CD4-positive, CD25-positive, alpha-beta regulatory T cell (primary cell): ENCODE data around the gene CEACAM16. TPM values are rescaled to one million over a fixed set of nuclear protein-coding genes. Genes with fewer than 3 reads are reported as not detected.

Source experiments
- ATAC-seq, 2 donors: fragments of 150-1000 bp; cut with Tn5 transposase; one replicate each; pipeline ENCODE4 v1.10.0; 2021; ENCODE audit warnings: low read depth in 2 of 2, moderate number of reproducible peaks in 2 of 2, moderate library complexity in 1 of 2
- DNase-seq, 3 donors: peaks; one replicate each; pipeline versions ENCODE4 v3.0.0 to v3.0.0-alpha.2; 2012 to 2022; ENCODE audit warnings: mixed read lengths in 1 of 3
- H3K27ac ChIP-seq: one replicate; pipeline ENCODE4 v1.7.0; 2013; ENCODE audit warnings: mild to moderate bottlenecking, low read length; ENCODE audit not compliant: insufficient read depth, poor library complexity, severe bottlenecking
- H3K27me3 ChIP-seq: one replicate; pipeline ENCODE4 v1.7.0; 2013; ENCODE audit warnings: low read length; ENCODE audit not compliant: control insufficient read depth, insufficient read depth
- H3K36me3 ChIP-seq: one replicate; pipeline ENCODE4 v1.7.0; 2013; ENCODE audit warnings: mild to moderate bottlenecking, low read length, moderate library complexity; ENCODE audit not compliant: control insufficient read depth, insufficient read depth
- H3K4me1 ChIP-seq: 2 replicates; pipeline ENCODE4 v1.7.0; 2013; ENCODE audit warnings: mild to moderate bottlenecking, low read length; ENCODE audit not compliant: insufficient read depth, control insufficient read depth, poor library complexity, severe bottlenecking
- H3K4me3 ChIP-seq: one replicate; pipeline ENCODE4 v1.7.0; 2013; ENCODE audit warnings: low read depth, mild to moderate bottlenecking, low read length, moderate library complexity
- H3K9me3 ChIP-seq, 2 experiments: 1 replicate in 1 of 2; 2 replicates in 1 of 2; pipeline ENCODE4 v1.7.0; 2013; ENCODE audit warnings: low read length in 2 of 2, mild to moderate bottlenecking in 1 of 2, moderate library complexity in 1 of 2; ENCODE audit not compliant: control insufficient read depth in 2 of 2
- H3K27ac Mint-ChIP-seq, 3 donors: one replicate each; pipeline ENCODE4 v1.8.0; 2020 to 2022; ENCODE audit warnings: mild to moderate bottlenecking in 3 of 3, mixed read lengths in 3 of 3, moderate library complexity in 2 of 3
- H3K27me3 Mint-ChIP-seq: one replicate; pipeline ENCODE4 v1.8.0; 2022; ENCODE audit warnings: mild to moderate bottlenecking, mixed read lengths
- H3K36me3 Mint-ChIP-seq: one replicate; pipeline ENCODE4 v1.8.0; 2020; ENCODE audit warnings: mixed read lengths
- H3K4me1 Mint-ChIP-seq, 4 donors: one replicate each; pipeline ENCODE4 v1.8.0; 2020 to 2022; ENCODE audit warnings: mixed read lengths in 4 of 4, mild to moderate bottlenecking in 1 of 4
- H3K4me3 Mint-ChIP-seq, 4 donors: one replicate each; pipeline ENCODE4 v1.8.0; 2020 to 2022; ENCODE audit warnings: mild to moderate bottlenecking in 4 of 4, mixed read lengths in 4 of 4, moderate library complexity in 3 of 4
- H3K9me3 Mint-ChIP-seq, 7 donors: one replicate each; pipeline ENCODE4 v1.8.0; 2020 to 2022; ENCODE audit warnings: mixed read lengths in 7 of 7, mild to moderate bottlenecking in 3 of 7, moderate library complexity in 2 of 7
- polyA plus RNA-seq, 4 donors: library from polyadenylated mRNA; unstranded; fragments of 300-500 nt; fragmentation: Illumina TruSeq; gene quantifications; one replicate each; pipeline ENCODE4 v1.2.3, GENCODE V29; 2021
- total RNA-seq: library from RNA; stranded (reverse); gene quantifications from one replicate; pipeline ENCODE4 v1.2.3, GENCODE V29; 2022

Gene CEACAM16, protein sequence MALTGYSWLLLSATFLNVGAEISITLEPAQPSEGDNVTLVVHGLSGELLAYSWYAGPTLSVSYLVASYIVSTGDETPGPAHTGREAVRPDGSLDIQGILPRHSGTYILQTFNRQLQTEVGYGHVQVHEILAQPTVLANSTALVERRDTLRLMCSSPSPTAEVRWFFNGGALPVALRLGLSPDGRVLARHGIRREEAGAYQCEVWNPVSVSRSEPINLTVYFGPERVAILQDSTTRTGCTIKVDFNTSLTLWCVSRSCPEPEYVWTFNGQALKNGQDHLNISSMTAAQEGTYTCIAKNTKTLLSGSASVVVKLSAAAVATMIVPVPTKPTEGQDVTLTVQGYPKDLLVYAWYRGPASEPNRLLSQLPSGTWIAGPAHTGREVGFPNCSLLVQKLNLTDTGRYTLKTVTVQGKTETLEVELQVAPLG
- total RNA-seq (not detected), polyA plus RNA-seq (not detected)

DNA sequence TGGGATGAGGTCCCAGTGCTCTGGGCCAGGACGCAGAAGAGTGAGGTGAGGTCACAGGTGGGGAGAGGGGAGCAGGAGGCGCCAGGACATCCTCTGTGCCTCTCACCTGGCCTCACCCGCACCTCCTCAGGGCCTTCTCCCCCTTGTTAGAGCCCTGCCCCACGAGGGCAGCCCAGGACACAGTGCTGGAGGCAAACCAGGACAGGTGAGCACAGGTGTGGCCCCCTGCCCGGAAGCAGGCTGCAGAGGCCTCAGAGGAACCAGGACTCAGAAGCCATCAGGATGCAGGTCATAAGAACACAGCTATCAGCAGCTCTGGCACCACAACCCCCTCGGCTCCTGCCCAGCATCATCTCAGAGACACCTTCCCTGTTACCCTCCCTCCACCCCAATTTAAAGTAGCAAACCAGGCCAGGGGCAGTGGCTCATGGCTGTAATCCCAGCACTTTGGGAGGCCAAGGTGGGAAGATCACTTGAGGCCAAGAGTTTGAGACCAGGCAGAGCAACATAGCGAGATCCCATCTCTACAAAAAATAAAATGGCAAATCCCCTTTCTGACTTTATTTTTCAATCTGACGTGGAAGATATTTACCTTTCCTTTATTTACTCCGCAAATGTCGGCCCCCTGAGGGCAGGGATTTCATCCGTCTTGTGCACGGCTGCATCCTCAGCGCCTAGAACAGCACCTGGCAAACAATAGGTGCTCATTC lies at the start of gene CEACAM16:
Gene CEACAM16 (plus strand): TSS at position 660 of the 710 bp plus-strand sequence. CDS start 2,306 bp downstream, outside the sequence.
- peak within 1 kb of the TSS in 2 of 3 donors; percentile 7 to 56 for H3K27ac Mint-ChIP-seq
- Histone ChIP-seq H3K4me3 (no peak within 1 kb of the TSS), H3K4me1 (no peaks in the 10 kb centered on the region), H3K9me3 (no peaks in the 10 kb centered on the region), H3K27me3 (no peaks in the 10 kb centered on the region), H3K36me3 (no peaks in the 10 kb centered on the region), H3K27ac (no peak within 1 kb of the TSS)
- ATAC-seq (no peak), DNase-seq (no peak)
- no peaks in the 10 kb centered on the region for H3K36me3 Mint-ChIP-seq
- no peaks in the 10 kb centered on the region for H3K9me3 Mint-ChIP-seq
- H3K4me1 Mint-ChIP-seq, result peaks cover 0 to 6% (median 2%) of the 10 kb centered on the region in 4 donors
- H3K27me3 Mint-ChIP-seq, result no peaks in the 10 kb centered on the region
- no peak within 1 kb of the TSS for H3K4me3 Mint-ChIP-seq

DNA sequence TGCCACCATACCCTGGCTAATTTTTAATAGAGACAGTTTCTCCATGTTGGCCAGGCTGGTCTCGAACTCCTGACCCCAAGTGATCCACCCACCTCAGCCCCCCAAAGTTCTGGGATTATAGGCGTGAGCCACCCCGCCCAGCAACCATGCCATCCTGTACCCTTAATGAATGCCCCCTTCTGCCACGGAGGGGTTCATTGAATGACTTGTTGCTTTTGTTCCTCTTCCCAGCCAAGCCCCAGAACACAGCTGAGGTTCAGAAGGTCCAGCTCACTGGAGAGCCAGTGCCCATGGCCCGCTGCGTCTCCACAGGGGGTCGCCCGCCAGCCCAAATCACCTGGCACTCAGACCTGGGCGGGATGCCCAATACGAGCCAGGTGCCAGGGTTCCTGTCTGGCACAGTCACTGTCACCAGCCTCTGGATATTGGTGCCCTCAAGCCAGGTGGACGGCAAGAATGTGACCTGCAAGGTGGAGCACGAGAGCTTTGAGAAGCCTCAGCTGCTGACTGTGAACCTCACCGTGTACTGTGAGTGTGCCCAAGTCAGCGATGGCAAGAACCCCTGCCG lies 49.3 kb upstream of the CEACAM16 start:
- H3K27me3 Mint-ChIP-seq, result peaks cover 4% of the 10 kb centered on the region
- Histone ChIP-seq H3K27me3 (peaks cover 2% of the 10 kb centered on the region), H3K36me3 (no peaks in the 10 kb centered on the region), H3K27ac (no peak overlapping the region), H3K9me3 (no peaks in the 10 kb centered on the region), H3K4me3 (no peak overlapping the region), H3K4me1 (no peaks in the 10 kb centered on the region)
- H3K27ac Mint-ChIP-seq, result no peak overlapping the region
- no peaks in the 10 kb centered on the region for H3K9me3 Mint-ChIP-seq
- ATAC-seq, result no peak
- no peaks in the 10 kb centered on the region for H3K36me3 Mint-ChIP-seq
- no peak overlapping the region for H3K4me3 Mint-ChIP-seq
- peaks cover 0 to 5% (median 5%) of the 10 kb centered on the region in 4 donors for H3K4me1 Mint-ChIP-seq
- DNase-seq, result no peak

DNA sequence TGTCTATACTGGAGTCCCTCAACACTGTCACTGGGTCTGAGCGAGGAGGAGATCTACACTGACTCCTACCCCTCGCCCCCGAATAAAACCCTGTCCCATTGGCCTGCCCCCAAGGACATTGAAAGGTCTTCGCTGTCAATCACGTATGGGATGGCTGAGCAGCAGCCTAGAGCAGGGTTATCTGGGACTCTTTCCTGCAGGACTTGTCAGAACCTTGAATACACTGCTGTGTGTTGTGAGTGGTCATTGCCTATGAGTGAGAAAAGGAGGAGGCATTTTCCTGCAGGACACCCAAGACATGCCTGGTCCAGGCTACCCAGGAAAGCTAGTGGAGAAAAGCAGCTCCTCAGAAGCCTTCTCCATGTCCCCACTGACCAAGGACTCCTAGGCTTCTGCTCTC lies 45.6 kb upstream of the CEACAM16 start:
- H3K4me1 Mint-ChIP-seq, result peaks cover 0 to 12% (median 6%) of the 10 kb centered on the region in 4 donors
- no peak for ATAC-seq
- no peaks in the 10 kb centered on the region for H3K36me3 ChIP-seq
- H3K27ac ChIP-seq, result no peak overlapping the region
- H3K27ac Mint-ChIP-seq, result no peak overlapping the region
- no peaks in the 10 kb centered on the region for H3K27me3 ChIP-seq
- peaks cover 0 to 2% (median 0%) of the 10 kb centered on the region in 7 donors for H3K9me3 Mint-ChIP-seq
- no peaks in the 10 kb centered on the region for H3K4me1 ChIP-seq
- H3K4me3 Mint-ChIP-seq, result no peak overlapping the region
- H3K9me3 ChIP-seq, result no peaks in the 10 kb centered on the region
- H3K27me3 Mint-ChIP-seq, result no peaks in the 10 kb centered on the region
- no peak overlapping the region for H3K4me3 ChIP-seq
- H3K36me3 Mint-ChIP-seq, result no peaks in the 10 kb centered on the region
- no peak for DNase-seq

DNA sequence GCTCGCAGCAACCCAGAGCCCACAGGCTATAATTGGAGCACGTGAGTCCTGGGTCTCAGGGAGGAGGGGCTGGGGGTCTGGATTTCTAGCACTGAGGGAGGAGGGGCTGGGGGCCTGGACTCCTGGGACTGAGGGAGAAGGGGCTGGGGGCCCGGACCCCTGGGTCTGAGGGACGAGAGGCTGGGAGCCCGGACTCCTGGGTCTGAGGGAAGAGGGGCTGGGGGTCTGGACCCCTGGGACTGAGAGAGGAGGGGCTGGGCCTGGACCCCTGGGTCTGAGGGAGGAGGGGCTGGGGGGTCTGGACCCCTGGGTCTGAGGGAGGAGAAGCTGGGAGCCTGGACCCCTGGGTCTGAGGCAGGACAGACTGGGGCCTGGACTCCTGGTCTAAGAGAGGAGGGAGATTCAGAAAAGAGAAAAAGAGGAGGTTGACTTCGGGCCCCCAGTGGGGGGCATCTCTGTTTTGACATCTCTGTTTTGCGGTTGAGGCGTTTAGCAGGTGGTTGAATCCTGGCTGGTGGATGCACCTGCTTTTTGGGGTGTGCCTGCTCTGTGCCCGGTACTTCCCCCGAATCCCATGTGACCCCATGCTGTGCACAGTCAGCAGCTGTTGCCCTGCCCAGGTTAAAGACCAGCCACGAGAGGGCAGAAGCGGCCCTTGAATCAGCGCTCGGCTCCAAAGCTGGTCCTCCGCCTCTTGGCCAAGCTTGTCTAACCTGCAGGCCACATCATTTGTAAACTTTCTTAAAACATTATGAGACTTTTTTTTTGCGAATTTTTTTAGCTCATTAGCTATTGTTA lies 44.8 kb upstream of the CEACAM16 start:
- peak; percentile 87 to 89 for ATAC-seq
- Mint-ChIP-seq H3K4me1 (peaks cover 0 to 12% (median 6%) of the 10 kb centered on the region in 4 donors), H3K27me3 (no peaks in the 10 kb centered on the region), H3K36me3 (no peaks in the 10 kb centered on the region), H3K4me3 (no peak overlapping the region), H3K27ac (peak overlapping the region in 2 of 3 donors; percentile 6 to 21), H3K9me3 (peaks cover 0 to 2% (median 0%) of the 10 kb centered on the region in 7 donors)
- Histone ChIP-seq H3K4me3 (no peak overlapping the region), H3K36me3 (no peaks in the 10 kb centered on the region), H3K27me3 (no peaks in the 10 kb centered on the region), H3K27ac (no peak overlapping the region), H3K9me3 (no peaks in the 10 kb centered on the region), H3K4me1 (no peaks in the 10 kb centered on the region)
- peak; percentile 35 to 85 (median 51) for DNase-seq

DNA sequence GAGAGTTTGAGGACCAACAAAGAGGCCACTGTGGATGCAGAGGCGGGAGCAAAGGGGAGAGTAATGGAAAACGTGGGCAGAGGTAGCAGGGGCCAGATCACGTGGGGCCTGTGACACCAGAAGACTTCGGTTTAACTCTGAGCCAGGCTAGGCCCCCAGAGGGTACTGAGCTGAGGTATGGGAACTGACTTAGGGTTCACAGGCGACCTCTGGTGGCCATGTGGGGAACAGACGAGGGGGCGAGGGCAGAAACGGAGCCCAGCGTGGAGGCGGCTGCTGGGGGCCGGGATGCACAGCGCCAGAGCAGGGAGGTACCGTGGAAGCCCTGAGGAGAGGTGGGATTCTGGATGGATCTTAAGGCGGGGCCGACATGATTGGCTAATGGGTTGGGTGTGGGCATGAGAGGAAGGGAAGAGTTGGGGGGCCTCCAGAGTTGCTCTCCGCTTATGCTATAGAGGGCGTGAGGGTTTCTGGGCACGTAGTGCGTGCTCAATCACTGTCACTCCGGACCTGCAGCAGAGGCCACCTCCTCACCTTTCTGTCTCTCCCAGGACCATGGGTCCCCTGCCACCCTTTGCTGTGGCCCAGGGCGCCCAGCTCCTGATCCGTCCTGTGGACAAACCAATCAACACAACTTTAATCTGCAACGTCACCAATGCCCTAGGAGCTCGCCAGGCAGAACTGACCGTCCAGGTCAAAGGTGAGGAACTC lies 41.6 kb upstream of the CEACAM16 start:
- no peaks in the 10 kb centered on the region for H3K36me3 ChIP-seq
- no peak overlapping the region for H3K4me3 ChIP-seq
- H3K9me3 ChIP-seq, result no peaks in the 10 kb centered on the region
- DNase-seq (peak; percentile 22 to 62 (median 48)), ATAC-seq (peak; percentile 51 to 54)
- H3K27ac Mint-ChIP-seq, result peak overlapping the region in 1 of 3 donors; percentile 38
- H3K4me1 ChIP-seq, result no peaks in the 10 kb centered on the region
- H3K4me3 Mint-ChIP-seq, result no peak overlapping the region
- H3K27ac ChIP-seq, result no peak overlapping the region
- H3K4me1 Mint-ChIP-seq, result peaks cover 0 to 12% (median 6%) of the 10 kb centered on the region in 4 donors
- H3K27me3 Mint-ChIP-seq, result no peaks in the 10 kb centered on the region
- no peaks in the 10 kb centered on the region for H3K27me3 ChIP-seq
- H3K9me3 Mint-ChIP-seq, result peaks cover 0 to 2% (median 0%) of the 10 kb centered on the region in 7 donors
- no peaks in the 10 kb centered on the region for H3K36me3 Mint-ChIP-seq

DNA sequence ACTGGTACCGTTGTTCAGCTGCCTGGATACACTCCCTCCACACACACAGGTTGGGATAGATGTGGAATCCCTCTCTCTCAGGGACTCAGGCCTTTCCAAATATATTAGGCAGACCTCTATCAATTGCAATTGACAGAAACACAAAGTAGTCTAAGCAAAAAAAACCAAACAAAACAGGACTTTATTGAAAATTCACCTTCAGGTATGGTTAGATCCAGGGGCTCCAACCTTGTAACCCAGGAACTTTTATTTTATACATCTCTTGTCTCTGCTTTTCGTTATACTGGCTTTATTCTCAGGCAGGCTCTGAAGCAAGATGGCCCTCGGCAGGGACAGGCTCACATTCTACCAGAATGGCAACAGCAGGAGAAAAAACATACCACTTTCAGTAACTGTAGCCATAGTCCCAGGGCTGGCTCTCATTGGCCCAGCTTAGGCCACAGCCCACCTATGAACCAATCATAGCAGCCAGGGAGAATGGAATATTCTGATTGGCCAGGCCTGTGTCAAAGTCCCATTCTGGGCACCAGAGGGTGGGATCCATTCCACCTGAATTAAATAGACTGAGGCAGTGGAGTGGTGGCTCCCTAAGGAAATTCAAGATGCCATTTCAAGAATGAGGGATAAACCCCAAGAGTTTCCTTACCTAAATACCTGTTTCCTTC lies 40.8 kb upstream of the CEACAM16 start:
- no peaks in the 10 kb centered on the region for H3K36me3 ChIP-seq
- H3K9me3 ChIP-seq, result no peaks in the 10 kb centered on the region
- Mint-ChIP-seq H3K4me1 (peaks cover 0 to 12% (median 5%) of the 10 kb centered on the region in 4 donors), H3K36me3 (no peaks in the 10 kb centered on the region), H3K4me3 (no peak overlapping the region), H3K27ac (no peak overlapping the region), H3K27me3 (no peaks in the 10 kb centered on the region), H3K9me3 (peaks cover 0 to 2% (median 0%) of the 10 kb centered on the region in 7 donors)
- H3K4me3 ChIP-seq, result no peak overlapping the region
- no peak overlapping the region for H3K27ac ChIP-seq
- DNase-seq (no peak), ATAC-seq (no peak)
- no peaks in the 10 kb centered on the region for H3K4me1 ChIP-seq
- H3K27me3 ChIP-seq, result no peaks in the 10 kb centered on the region
